GM10266 (cell line): Measurements from ENCODE around the gene GAPT.

ENCODE experiments used
- DNase-seq: peaks from one replicate; pipeline ENCODE4 v3.0.0; 2012; ENCODE audit errors: extremely low spot score
- TF ChIP-seq, protein P1 (sequence below): IDR thresholded peaks from 2 replicates; pipeline ENCODE4 v1.5.1; 2012; ENCODE audit warnings: mild to moderate bottlenecking, low read depth; ENCODE audit not compliant: control insufficient read depth, insufficient read depth; ENCODE audit errors: missing control alignments

GAPT gene

DNA sequence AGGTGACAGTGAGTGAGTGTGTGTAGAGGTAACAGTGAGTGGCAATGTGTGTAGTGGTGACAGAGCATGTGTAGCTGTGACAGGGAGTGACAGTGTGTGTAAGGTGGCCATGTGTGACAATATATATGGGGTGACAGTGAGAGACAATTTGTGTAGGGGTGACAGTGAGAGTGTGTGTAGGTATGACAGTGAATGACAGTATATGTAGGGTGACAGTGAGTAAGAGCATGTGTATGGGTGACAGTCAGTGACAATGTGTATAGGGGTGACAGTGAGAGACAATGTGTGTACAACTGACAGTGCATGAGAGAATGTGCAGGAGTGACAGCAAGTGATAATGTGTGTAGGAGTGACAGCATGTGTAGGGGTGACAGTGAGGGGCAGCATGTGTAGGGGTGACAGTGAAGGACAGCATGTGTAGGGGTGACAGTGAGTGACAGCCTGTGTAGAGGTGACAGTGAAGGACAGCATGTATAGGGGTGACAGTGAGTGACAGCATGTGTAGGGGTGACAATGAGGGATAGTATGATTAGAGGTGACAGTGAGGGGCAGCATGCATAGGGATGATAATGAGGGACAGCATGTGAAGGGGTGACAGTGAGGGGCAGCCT lies 10.1 kb upstream of the GAPT start:
- DNase-seq = no peak
- TF ChIP-seq, protein P1, sequence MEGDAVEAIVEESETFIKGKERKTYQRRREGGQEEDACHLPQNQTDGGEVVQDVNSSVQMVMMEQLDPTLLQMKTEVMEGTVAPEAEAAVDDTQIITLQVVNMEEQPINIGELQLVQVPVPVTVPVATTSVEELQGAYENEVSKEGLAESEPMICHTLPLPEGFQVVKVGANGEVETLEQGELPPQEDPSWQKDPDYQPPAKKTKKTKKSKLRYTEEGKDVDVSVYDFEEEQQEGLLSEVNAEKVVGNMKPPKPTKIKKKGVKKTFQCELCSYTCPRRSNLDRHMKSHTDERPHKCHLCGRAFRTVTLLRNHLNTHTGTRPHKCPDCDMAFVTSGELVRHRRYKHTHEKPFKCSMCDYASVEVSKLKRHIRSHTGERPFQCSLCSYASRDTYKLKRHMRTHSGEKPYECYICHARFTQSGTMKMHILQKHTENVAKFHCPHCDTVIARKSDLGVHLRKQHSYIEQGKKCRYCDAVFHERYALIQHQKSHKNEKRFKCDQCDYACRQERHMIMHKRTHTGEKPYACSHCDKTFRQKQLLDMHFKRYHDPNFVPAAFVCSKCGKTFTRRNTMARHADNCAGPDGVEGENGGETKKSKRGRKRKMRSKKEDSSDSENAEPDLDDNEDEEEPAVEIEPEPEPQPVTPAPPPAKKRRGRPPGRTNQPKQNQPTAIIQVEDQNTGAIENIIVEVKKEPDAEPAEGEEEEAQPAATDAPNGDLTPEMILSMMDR = no peak

DNA sequence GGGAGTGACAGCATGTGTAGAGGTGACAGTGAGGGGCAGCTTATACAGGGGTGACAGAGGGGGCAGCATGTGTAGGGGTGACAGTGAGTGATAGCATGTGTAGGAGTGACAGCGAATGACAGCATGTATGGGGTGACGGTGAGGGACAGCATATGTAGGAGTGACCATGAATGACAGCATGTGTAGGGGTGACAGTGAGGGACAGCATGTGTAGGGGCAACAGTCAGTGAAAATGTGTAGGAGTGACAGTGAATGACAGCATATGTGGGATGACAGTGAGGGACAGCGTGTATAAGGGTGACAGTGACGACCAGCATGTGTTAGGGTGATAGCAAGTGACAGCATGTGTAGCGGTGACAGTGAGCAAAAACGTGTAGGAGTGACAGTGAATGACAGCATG lies 9.4 kb upstream of the GAPT start:
- TF ChIP-seq, protein P1 = no peak
- no peak for DNase-seq

DNA sequence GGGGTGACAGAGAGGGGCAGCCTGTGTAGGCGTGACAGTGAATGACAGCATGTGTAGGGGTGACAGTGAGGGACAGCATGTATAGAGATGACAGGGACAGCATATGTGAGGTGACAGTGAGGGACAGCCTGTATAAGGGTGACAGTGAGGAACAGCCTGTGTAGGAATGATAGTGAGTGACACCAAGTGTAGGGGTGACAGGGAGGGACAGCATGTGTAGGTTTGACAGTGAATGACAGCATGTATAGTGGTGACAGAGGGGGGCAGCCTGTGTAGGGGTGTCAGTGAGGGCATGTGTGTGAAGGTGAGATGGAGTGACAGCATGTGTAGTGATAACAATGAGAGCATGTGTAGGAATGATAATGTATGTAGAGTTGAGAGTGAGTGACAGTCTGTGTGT lies 8.7 kb upstream of the GAPT start:
- TF ChIP-seq, protein P1 = no peak

DNA sequence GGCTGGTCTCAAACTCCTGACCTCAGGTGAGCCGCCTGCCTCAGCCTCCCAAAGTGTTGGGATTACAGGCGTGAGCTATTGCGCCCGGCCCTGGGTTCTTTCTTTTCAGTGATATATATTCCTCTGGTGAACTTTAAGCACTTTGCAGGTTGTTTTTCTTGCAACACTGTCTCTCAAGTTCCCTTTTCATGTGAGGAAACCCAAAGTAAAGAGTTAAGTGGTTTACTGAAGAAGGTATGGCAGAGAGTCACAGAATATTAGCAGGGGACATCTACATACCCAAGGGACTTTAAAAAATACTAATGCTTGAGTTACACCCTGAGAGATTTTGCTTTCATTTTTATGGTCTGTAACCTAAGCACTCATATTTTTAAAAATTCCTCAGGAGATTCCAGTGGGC lies 6.7 kb upstream of the GAPT start:
- TF ChIP-seq, protein P1 = no peak

More for the DNA sequence above, 8.7 kb upstream of the GAPT start:
- DNase-seq = no peak

DNA sequence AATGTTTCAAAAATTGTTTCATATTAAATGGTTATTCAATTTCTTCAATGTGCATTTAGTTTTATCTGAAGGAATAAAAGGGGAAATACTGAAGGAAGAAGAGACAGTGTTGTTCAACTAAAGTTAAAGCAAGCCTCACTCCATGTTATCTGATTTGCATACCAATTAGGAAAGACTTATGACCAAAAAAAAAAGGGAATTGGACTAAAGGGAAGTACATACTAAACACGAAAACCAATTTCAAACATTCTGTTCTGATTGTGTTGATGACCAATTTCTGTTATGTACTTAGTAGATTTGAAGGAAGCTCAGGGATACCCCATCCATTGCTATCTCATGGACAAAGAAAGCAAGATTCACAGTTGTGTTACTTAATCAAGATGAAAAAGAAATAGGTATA lies 4.9 kb upstream of the GAPT start:
- TF ChIP-seq, protein P1 = no peak
- DNase-seq = no peak

More for the DNA sequence above, 6.7 kb upstream of the GAPT start:
- no peak for DNase-seq

DNA sequence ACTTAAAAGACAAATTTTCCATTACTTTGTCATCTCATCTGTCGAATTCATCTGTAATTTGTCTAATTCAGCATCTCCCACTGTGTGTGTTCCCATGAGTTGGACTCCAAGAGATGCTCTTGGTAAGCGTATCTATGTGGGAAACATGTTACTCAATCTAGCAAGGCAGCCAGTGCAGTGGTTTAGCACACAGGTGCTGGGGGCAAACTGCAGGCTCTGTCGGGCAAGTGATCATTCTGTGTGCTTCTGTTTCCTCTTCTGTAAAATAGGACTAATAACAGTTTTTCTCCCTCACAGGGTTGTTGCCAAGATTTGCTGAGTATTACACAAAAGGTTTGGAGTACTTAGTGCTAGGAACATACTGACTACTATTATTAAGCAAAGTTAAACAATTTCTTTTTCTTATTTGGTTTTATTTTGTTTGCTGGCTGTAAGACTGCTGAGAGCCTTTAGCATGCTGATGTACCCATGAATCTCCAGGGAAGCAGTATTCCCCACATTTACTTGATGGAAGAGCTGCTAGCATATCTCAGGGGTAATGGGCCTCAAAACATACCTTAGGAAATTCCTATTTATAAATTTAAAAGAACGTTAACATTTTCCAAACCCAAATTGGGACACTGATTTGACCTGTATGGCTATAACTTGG lies 709 bp upstream of the GAPT start:
- no peak for DNase-seq
- TF ChIP-seq, protein P1 = no peak

DNA sequence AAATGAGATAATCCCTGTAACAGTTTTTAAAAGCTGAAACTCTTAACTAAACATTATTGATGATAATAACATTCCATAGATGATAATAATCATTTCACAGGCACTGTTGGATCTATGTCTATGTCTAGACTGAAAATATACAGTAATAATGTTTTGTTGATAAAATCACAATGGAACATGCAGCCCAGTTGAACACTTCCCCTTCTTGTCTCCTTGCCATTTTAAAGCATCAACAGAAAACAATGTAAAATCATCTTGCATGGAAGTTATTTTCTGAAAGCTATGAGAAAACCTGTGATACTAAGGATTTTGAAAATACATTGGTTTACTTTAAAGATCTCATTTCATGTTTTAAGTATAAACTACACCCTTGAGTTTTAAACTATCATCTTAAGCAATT lies 1.9 kb downstream of the GAPT start:
- DNase-seq = no peak
- TF ChIP-seq, protein P1 = no peak
